ENCODE measurements around the gene TGFB2.

Gene TGFB2

DNA sequence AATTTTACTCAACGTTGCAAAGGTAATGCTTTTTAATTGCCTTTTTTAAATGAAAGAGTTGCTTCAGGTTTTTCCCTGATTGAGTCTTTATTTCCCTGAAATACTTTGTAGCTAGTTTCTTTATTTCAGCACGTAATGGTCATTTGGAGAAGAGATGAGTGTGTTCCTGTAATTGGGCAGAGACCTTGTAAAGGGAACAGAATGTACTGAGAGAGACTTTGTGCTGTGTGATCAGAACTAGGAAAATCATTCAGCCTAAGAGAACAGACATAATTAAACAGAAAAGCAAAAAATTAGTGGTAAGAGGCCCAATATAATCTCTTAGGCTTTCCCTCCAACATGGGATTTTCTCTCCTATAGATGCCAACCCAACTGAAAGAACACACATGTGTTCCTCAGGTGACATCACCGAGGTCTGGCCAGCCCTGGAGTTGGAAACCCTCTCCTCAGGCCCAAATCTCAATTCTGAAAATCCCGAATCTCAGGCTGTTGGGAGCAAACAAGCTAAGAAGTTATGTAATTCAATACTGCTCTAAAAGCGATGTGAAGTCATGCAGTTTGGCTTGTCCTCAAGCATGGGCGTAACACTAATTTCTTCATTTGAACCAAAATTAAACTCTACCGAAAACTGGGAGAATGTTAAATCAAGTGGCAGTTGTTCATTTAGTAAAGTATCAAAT, 102.0 kb downstream of the TGFB2 start:
- Mint-ChIP-seq H3K27ac (no peak overlapping the region), H3K4me3 (no peak overlapping the region), H3K9me3 (peaks cover 14% of the 10 kb centered on the region), H3K27me3 (ENCODE audit: low read depth, poor library complexity) (no peaks in the 10 kb centered on the region), H3K36me3 (ENCODE audit: low read depth) (peaks cover 9% of the 10 kb centered on the region), H3K4me1 (no peaks in the 10 kb centered on the region)
- no peak for DNase-seq
- TF ChIP-seq, protein P1, sequence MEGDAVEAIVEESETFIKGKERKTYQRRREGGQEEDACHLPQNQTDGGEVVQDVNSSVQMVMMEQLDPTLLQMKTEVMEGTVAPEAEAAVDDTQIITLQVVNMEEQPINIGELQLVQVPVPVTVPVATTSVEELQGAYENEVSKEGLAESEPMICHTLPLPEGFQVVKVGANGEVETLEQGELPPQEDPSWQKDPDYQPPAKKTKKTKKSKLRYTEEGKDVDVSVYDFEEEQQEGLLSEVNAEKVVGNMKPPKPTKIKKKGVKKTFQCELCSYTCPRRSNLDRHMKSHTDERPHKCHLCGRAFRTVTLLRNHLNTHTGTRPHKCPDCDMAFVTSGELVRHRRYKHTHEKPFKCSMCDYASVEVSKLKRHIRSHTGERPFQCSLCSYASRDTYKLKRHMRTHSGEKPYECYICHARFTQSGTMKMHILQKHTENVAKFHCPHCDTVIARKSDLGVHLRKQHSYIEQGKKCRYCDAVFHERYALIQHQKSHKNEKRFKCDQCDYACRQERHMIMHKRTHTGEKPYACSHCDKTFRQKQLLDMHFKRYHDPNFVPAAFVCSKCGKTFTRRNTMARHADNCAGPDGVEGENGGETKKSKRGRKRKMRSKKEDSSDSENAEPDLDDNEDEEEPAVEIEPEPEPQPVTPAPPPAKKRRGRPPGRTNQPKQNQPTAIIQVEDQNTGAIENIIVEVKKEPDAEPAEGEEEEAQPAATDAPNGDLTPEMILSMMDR (IDR thresholded peaks at IDR 0.05) = no peak

DNA sequence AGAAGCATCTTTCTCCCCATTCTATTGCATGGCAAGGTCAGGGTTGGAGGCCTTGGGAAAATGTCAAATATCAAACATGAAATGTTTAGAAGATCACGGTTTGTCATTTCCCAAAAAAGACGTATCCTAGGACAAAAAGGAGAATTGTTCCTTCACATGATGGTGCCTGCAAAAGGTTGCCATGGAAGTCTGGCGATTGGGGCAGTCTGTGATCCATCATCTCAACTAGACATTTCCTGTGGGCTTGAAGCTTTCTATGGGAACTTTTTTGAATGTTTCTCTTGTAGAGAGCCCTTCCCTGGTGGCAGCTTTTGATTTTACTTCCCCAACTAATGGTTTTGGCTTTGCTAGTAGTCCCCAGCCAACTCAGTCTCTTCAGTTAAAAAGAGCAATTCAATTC, 106.3 kb downstream of the TGFB2 start:
- TF ChIP-seq, protein P1 (IDR thresholded peaks at IDR 0.05) = no peak
- Mint-ChIP-seq H3K27ac (no peak overlapping the region), H3K4me1 (no peaks in the 10 kb centered on the region), H3K27me3 (ENCODE audit: low read depth, poor library complexity) (peaks cover 4% of the 10 kb centered on the region), H3K9me3 (peaks cover 14% of the 10 kb centered on the region), H3K4me3 (no peak overlapping the region), H3K36me3 (ENCODE audit: low read depth) (peaks cover 9% of the 10 kb centered on the region)
- no peak for DNase-seq

DNA sequence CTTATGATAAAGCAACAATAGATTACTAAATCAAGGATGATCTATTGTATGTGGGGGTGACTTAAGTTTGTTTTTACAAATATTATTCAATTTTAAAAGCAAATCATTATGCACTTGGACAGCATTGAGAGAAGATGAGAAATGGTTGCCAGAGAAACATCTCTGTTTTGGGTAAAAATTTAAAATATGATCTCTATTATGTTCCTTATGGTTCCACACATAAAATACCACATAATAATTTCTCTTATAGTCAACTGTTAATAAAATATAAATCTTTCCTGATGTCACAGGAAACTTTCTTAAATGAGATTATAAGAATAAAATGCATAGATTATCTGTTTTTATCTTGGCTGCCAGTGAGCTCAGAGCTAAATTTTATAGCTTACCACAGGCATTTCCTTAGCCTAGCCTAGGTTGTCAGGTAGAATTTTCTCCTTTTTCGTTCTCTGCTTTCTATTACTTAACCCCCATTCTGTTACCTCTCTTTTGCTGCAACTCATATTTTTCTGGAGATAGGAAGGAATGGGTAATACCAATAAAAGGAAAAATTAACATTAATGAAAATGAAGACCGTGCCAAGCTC, 109.7 kb downstream of the TGFB2 start:
- no peak overlapping the region for H3K4me3 Mint-ChIP-seq
- no peak for DNase-seq
- TF ChIP-seq, protein P1 (IDR thresholded peaks at IDR 0.05) = no peak
- H3K27me3 Mint-ChIP-seq (ENCODE audit: low read depth, poor library complexity) = peaks cover 4% of the 10 kb centered on the region
- no peaks in the 10 kb centered on the region for H3K36me3 Mint-ChIP-seq (ENCODE audit: low read depth)
- H3K9me3 Mint-ChIP-seq = no peaks in the 10 kb centered on the region
- no peak overlapping the region for H3K27ac Mint-ChIP-seq
- H3K4me1 Mint-ChIP-seq = peaks cover 11% of the 10 kb centered on the region

DNA sequence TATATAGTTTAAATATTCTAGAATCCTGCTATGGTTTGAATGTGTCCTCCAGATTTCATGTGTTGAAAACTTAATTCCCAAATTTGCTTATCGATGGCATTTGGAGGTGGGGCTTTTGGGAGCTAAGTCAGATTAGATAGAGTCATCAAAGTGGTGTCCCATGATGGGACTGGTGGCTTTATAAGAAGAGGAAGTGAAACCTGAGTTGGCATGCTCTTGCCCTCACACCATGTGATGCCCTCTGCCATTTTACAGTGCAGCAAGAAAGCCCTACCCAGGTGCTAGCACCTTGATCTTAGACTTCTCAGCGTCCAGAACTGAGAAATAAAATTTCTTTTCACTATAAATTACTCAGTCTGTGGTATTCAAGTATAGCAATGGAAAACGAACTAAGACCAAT, 111.3 kb downstream of the TGFB2 start:
- H3K36me3 Mint-ChIP-seq (ENCODE audit: low read depth) = no peaks in the 10 kb centered on the region
- TF ChIP-seq, protein P1 (IDR thresholded peaks at IDR 0.05) = no peak
- H3K27me3 Mint-ChIP-seq (ENCODE audit: low read depth, poor library complexity) = peaks cover 4% of the 10 kb centered on the region
- no peaks in the 10 kb centered on the region for H3K9me3 Mint-ChIP-seq
- no peak overlapping the region for H3K4me3 Mint-ChIP-seq
- H3K27ac Mint-ChIP-seq = no peak overlapping the region
- H3K4me1 Mint-ChIP-seq = peaks cover 24% of the 10 kb centered on the region
- DNase-seq = no peak

DNA sequence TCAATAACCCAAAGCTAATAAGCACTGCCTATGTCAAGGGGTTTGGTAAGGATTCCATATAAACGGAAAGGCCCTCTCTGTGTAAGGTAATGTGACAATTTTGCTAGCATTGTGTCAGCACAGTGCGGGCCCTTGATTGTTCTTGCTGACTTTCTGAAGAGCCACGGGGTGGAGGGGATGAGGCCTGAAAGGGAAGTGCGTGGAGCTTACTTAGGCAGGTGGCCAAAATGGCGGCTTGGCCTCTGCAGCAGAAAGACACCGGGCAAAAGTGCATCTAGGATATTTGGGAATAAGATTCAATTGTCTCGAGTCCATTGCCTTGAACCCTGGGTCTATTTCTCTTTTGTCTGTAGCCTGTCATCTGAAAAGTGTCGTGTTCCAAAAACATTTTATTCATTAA, 114.3 kb downstream of the TGFB2 start:
- Mint-ChIP-seq H3K4me1 (peaks cover 39% of the 10 kb centered on the region), H3K9me3 (no peaks in the 10 kb centered on the region), H3K4me3 (no peak overlapping the region), H3K27me3 (ENCODE audit: low read depth, poor library complexity) (peaks cover 4% of the 10 kb centered on the region), H3K36me3 (ENCODE audit: low read depth) (no peaks in the 10 kb centered on the region), H3K27ac (peak overlapping the region; percentile 90)
- no peak for DNase-seq
- TF ChIP-seq, protein P1 (IDR thresholded peaks at IDR 0.05) = no peak
